ENCODE results near the gene PRKCSH.
"Not testable (repeated sequence)": the region's sequence is repeated elsewhere in the genome, so short reads cannot be mapped to it uniquely, and the experiment has no call there.

Gene PRKCSH

DNA sequence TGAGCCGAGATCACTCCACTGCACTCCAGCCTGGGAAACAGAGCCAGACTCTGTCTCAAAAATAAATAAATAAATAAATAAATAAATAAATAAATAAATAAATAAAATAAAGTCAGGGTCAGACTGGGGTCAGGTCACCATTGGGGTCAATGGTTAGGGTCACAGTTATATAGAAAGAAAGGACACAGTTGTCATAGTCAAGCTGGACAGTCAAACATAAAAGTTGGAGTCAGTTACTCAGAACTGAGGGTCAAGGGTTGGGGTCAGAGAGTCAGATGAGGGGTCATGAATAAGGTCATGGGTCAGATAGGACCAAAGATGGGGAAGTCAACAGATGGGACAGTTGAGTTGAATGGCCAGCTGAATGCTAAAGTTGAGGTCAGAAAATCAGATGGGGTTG is 34.6 kb upstream of the PRKCSH start:
- TF ChIP-seq, protein P1, sequence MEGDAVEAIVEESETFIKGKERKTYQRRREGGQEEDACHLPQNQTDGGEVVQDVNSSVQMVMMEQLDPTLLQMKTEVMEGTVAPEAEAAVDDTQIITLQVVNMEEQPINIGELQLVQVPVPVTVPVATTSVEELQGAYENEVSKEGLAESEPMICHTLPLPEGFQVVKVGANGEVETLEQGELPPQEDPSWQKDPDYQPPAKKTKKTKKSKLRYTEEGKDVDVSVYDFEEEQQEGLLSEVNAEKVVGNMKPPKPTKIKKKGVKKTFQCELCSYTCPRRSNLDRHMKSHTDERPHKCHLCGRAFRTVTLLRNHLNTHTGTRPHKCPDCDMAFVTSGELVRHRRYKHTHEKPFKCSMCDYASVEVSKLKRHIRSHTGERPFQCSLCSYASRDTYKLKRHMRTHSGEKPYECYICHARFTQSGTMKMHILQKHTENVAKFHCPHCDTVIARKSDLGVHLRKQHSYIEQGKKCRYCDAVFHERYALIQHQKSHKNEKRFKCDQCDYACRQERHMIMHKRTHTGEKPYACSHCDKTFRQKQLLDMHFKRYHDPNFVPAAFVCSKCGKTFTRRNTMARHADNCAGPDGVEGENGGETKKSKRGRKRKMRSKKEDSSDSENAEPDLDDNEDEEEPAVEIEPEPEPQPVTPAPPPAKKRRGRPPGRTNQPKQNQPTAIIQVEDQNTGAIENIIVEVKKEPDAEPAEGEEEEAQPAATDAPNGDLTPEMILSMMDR (IDR thresholded peaks at IDR 0.05; ENCODE audit: extremely low read depth, missing control alignments): no peak
- DNase-seq (ENCODE audit: low spot score): peak; percentile 5

DNA sequence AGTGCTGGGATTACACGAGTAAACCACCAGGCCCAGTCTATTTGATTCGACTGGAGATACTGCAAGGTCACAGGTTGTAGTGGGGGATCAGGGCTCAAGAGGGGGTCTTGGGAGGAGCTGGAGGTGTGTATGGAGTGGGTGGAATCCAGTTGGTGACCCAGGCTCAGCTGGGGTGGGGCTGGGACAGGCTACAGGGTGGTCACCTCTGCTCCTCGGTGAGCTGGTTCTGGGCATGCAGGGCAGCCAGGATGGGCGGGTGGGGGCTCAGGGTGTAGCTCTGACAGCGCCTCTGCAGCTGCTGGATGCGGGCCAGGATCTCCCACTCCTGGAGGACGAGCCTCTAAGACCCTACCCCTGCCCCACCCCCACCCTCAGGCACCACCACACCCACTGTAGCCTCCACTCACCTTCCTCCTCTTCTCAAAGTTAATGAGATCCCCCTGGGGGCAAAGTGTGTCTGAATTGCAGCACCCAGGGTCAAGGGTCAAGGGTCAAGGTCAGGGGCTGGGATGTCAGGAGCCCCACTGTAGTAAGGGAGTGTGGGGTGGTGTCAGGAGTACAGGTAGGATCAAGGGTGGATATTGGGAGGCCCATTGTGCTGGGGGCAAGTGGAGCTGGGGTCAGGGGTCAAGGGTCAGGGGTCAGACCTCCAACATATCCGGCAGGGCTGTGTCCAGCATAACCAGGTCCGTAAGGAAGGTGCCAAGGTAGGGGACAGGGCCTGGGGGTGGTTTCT is 33.5 kb upstream of the PRKCSH start:
- DNase-seq (ENCODE audit: low spot score): peak; percentile 16
- TF ChIP-seq, protein P1 (IDR thresholded peaks at IDR 0.05; ENCODE audit: extremely low read depth, missing control alignments): no peak

GRCh38 chr19:11404588-11405222 is 30.7 kb upstream of the PRKCSH start:
- peak; percentile 10 for DNase-seq (ENCODE audit: low spot score)
- TF ChIP-seq, protein P1 (IDR thresholded peaks at IDR 0.05; ENCODE audit: extremely low read depth, missing control alignments): no peak

DNA sequence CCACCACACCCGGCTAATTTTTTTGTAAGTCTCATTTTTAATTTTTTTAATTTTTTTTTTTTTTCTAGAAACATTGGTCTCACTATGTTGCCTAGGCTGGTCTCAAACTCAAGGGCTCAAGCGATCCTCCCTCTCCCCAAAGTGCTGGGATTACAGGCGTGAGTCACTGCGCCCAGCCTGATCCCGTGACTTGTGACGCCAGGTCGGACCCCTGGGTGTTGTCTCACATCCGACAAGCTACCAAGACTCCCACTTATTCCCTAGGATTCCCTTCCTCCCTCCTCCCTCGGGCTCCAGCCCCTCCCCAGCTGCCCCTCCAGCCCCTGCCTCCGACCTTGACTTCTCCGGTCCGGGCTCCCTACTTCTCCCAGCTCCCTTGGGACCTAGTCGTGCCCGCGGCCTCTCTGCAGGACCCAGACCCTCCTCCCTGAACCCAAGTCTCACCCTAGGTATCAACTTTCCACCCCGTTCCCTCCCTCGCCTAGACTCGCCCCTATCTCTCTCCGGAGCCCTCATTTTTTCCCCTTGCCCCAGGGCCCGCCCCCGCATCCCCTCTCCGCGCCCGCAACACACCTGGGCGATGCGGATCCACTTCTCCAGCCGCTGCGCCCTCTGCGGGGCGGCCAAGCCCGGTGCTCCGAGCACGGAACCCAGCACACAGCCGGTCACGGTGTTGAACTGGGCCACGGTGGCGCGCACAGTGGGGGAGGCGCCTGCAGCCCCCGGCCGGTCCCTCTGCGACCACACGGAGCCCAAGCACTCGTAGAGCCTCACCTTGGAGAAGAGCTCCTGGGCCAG is 29.4 kb upstream of the PRKCSH start:
- TF ChIP-seq, protein P1 (IDR thresholded peaks at IDR 0.05; ENCODE audit: extremely low read depth, missing control alignments): peak; percentile 31
- peak; percentile 54 for DNase-seq (ENCODE audit: low spot score)

DNA sequence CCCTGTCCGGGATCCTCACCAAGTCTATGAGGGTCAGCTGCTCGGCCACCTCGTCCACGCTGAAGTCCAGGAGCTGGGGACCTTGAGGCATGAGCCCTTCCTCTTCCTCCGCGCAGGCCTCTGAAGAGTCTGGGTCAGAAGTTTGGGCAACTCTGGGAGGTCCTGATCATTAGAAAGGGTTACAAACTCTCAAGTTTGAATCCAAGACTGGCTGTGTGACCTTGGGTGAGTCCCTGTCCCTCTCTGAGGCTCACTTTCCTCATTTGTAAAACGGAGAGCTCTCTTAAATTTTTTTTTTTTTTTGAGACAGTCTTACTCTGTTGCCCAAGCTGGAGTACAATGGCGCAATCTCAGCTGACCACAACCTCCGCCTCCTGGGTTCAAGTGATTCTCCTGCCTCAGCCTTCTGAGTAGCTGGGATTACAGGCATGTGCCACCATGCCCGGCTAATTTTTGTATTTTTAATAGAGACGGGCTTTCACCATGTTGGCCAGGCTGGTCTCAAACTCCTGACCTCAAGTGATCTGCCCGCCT is 28.7 kb upstream of the PRKCSH start:
- DNase-seq (ENCODE audit: low spot score): not testable (repeated sequence)

DNA sequence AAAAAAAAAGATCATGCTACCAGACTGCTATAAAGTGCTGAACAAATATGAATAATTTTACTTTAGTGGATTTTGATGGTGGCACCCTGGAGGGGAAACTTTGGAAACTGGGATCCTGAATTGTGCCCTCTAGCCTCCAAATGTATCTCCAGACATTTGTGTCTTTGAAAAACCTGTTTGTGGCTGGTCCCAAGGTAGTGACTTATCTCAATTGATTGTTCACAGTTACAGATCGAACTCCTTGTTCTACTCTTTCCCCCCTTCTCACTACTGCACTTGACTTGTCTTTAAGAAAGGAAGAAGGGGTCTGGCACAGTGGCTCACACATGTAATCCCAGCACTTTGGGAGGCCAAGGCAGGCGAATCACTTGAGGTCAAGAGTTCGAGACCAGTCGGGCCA is 26.8 kb upstream of the PRKCSH start:
- no peak for DNase-seq (ENCODE audit: low spot score)
- TF ChIP-seq, protein P1 (IDR thresholded peaks at IDR 0.05; ENCODE audit: extremely low read depth, missing control alignments): no peak

GRCh38 chr19:11410682-11411081 is 24.8 kb upstream of the PRKCSH start:
- TF ChIP-seq, protein P1 (IDR thresholded peaks at IDR 0.05; ENCODE audit: extremely low read depth, missing control alignments): no peak
- no peak for DNase-seq (ENCODE audit: low spot score)

Measured in GM20000 (cell line).